SK-N-SH treated with all-trans-retinoic acid at 6 μM for 48 hours (cell line): ENCODE measurements around the gene NR2C2AP.

Experiments used
- BACH2 ChIP-seq: fragments of 250-450 bp; sonication (Bioruptor Pico); IDR thresholded peaks from 2 replicates; pipeline ENCODE4 v1.9.0; 2021; ENCODE audit warnings: mild to moderate bottlenecking, borderline replicate concordance
- OSR1 ChIP-seq: fragments of 250-450 bp; sonication (Bioruptor Pico); IDR thresholded peaks from 2 replicates; pipeline ENCODE4 v1.8.0; 2022; ENCODE audit warnings: moderate library complexity, mild to moderate bottlenecking, inconsistent platforms
- PATZ1 ChIP-seq: fragments of 250-450 bp; sonication (Bioruptor Pico); IDR thresholded peaks from 2 replicates; pipeline ENCODE4 v1.8.0; 2020; ENCODE audit warnings: mild to moderate bottlenecking, moderate library complexity, borderline replicate concordance
- TSHZ2 ChIP-seq: fragments of 250-450 bp; sonication (Bioruptor Pico); IDR thresholded peaks from 2 replicates; pipeline ENCODE4 v1.5.0; 2020; ENCODE audit warnings: mild to moderate bottlenecking, moderate library complexity
- ZFP3 ChIP-seq: fragments of 250-450 bp; sonication (Bioruptor Pico); IDR thresholded peaks from 2 replicates; pipeline ENCODE4 v1.5.0; 2020; ENCODE audit warnings: mild to moderate bottlenecking, moderate library complexity
- ZNF565 ChIP-seq: fragments of 450-650 bp; formaldehyde crosslinking; conservative IDR thresholded peaks from 2 replicates; pipeline ENCODE4 v1.5.0; 2020; ENCODE audit warnings: low read depth, mild to moderate bottlenecking, moderate library complexity
- TF ChIP-seq, protein P1 (sequence below): fragments of 250-450 bp; sonication (Bioruptor Pico); IDR thresholded peaks from 2 replicates; pipeline ENCODE4 v1.8.0; 2021; ENCODE audit warnings: low read depth, mild to moderate bottlenecking, moderate library complexity, borderline replicate concordance

- TF ChIP-seq ZNF565 (CRISPR knock-in tag) (no peak), ZFP3 (CRISPR knock-in tag) (no peak), TSHZ2 (CRISPR knock-in tag) (no peak), PATZ1 (CRISPR knock-in tag) (no peak), OSR1 (CRISPR knock-in tag) (no peak), BACH2 (CRISPR knock-in tag) (no peak)
- TF ChIP-seq, protein P1, sequence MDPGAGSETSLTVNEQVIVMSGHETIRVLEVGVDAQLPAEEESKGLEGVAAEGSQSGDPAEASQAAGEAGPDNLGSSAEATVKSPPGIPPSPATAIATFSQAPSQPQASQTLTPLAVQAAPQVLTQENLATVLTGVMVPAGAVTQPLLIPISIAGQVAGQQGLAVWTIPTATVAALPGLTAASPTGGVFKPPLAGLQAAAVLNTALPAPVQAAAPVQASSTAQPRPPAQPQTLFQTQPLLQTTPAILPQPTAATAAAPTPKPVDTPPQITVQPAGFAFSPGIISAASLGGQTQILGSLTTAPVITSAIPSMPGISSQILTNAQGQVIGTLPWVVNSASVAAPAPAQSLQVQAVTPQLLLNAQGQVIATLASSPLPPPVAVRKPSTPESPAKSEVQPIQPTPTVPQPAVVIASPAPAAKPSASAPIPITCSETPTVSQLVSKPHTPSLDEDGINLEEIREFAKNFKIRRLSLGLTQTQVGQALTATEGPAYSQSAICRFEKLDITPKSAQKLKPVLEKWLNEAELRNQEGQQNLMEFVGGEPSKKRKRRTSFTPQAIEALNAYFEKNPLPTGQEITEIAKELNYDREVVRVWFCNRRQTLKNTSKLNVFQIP (CRISPR knock-in tag), result no peak
These were observed 23.4 kb downstream of the NR2C2AP start for GRCh38 chr19:19179548-19180441.
